Activated CD8-positive, alpha-beta memory T cell treated with anti-CD3 and anti-CD28 coated beads, Interleukin-2, amount 50 U/mL, for 48 hours (primary cell): ENCODE results near the gene GAGE12H.
"Not testable (repeated sequence)": the region's sequence is repeated elsewhere in the genome, so short reads cannot be mapped to it uniquely, and the experiment has no call there.

Experiments
- DNase-seq: peaks from one replicate; pipeline ENCODE4 v3.0.0-alpha.2; 2020

GAGE12H gene, protein sequence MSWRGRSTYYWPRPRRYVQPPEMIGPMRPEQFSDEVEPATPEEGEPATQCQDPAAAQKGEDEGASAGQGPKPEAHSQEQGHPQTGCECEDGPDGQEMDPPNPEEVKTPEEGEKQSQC

DNA sequence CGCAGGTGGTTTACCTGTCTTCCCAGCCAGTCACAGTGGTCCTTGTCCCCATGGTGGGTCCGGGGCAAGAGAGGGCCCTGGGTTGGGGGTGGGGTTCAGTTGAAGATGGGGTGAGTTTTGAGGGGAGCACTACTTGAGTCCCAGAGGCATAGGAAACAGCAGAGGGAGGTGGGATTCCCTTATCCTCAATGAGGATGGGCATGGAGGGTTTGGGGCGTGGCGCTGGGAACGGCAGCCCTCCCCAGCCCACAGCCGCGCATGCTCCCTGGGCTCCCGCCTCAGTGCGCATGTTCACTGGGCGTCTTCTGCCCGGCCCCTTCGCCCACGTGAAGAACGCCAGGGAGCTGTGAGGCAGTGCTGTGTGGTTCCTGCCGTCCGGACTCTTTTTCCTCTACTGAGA lies at the start of gene GAGE12H:
Gene GAGE12H, plus strand, starts transcription at position 301 of the 400 bp plus-strand sequence. CDS start 1,155 bp downstream, outside the sequence.
- not testable (repeated sequence) for DNase-seq

GRCh38 chrX:49531877-49532276 lies 47.9 kb upstream of the GAGE12H start, which contains the start of gene GAGE12C:
GAGE12C (plus strand) TSS chrX:49532177; CDS start chrX:49533332, 1,155 bp downstream.
- not testable (repeated sequence) for DNase-seq

- DNase-seq: not testable (repeated sequence)
These were observed 38.3 kb upstream of the GAGE12H start, which contains the start of gene GAGE12D for GRCh38 chrX:49541433-49541832. GAGE12D (plus strand) TSS chrX:49541733; CDS start chrX:49542888, 1,155 bp downstream.

DNA sequence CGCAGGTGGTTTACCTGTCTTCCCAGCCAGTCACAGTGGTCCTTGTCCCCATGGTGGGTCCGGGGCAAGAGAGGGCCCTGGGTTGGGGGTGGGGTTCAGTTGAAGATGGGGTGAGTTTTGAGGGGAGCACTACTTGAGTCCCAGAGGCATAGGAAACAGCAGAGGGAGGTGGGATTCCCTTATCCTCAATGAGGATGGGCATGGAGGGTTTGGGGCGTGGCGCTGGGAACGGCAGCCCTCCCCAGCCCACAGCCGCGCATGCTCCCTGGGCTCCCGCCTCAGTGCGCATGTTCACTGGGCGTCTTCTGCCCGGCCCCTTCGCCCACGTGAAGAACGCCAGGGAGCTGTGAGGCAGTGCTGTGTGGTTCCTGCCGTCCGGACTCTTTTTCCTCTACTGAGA lies 28.8 kb upstream of the GAGE12H start, which contains the start of gene GAGE12E:
Gene GAGE12E, plus strand, starts transcription at position 301 of the 400 bp plus-strand sequence. CDS start 1,155 bp downstream, outside the sequence.
- DNase-seq: not testable (repeated sequence)

GRCh38 chrX:49560542-49560941 lies 19.2 kb upstream of the GAGE12H start, which contains the start of gene GAGE12F:
GAGE12F (plus strand) TSS chrX:49560842; CDS start chrX:49561997, 1,155 bp downstream.
- DNase-seq: not testable (repeated sequence)

- not testable (repeated sequence) for DNase-seq
These were observed 11.0 kb upstream of the GAGE12H start for GRCh38 chrX:49568728-49569127.

DNA sequence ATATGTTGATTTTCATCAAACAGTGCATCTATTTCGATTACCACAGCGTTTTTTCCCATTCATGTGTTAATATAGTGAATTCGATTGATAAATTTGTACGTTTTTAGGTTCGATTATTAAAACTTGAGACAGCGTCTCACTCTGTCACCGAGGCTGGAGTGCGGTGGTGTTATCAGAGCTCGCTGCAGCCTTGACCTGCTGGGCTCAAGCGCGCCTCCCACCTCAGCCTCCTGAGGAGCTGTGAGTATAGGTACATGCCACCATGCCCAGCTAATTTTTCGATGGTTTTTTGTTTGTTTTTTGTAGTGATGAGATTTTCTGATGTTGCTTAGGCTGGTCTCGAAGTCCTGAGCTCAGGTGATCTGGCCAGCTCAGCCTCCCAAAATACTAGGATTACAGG lies 10.6 kb upstream of the GAGE12H start:
- DNase-seq: not testable (repeated sequence)

GRCh38 chrX:49570100-49570499 lies 9.6 kb upstream of the GAGE12H start, which contains the start of gene GAGE12G:
GAGE12G (plus strand) TSS chrX:49570400; CDS start chrX:49571555, 1,155 bp downstream.
- DNase-seq: not testable (repeated sequence)

GRCh38 chrX:49589196-49589595 lies 9.4 kb downstream of the GAGE12H start, which contains the start of gene GAGE2A:
GAGE2A (plus strand) TSS chrX:49589496; CDS start chrX:49590651, 1,155 bp downstream.
- not testable (repeated sequence) for DNase-seq

DNA sequence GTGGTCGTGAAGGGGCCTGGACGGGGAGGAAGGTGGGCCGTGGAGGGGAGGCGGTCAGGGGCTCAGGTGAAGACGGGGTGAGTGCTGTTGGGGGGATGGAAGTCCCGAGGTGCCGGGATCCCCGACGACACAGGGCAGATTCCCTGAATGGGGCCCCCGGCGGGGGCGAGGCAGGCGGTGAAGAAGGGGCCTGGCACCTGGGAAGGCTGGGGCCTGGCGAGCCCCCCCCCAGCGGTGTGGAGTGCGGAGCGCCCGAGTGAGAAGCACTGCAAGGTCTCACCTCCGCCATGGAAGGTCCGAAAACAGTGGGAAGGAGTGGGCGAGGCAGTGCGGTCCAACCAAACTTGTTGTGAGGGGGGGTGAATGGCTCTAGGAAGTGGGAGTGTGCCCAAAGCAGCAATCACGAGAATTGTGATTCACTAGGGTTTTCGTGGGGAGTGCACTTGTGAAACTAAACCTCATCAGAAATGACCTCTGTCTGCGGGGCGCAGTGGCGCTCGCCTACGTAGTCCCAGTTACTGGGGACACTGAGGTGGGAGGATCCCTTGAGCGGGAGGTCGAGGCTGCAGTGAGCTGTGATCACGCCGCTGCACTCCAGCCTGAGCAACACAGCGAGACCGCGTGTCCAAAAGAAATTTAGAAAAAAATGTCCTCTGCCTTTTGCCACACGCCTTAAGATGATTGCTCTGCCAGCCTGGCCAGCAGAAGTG lies 10.2 kb downstream of the GAGE12H start:
- DNase-seq: peak; percentile 50

GRCh38 chrX:49590488-49590887 lies 10.7 kb downstream of the GAGE12H start:
- not testable (repeated sequence) for DNase-seq

- not testable (repeated sequence) for DNase-seq
These were observed 19.0 kb downstream of the GAGE12H start, which contains the start of gene GAGE1 for GRCh38 chrX:49598720-49599119. GAGE1 (plus strand) TSS chrX:49599020; CDS start chrX:49600175, 1,155 bp downstream.

DNA sequence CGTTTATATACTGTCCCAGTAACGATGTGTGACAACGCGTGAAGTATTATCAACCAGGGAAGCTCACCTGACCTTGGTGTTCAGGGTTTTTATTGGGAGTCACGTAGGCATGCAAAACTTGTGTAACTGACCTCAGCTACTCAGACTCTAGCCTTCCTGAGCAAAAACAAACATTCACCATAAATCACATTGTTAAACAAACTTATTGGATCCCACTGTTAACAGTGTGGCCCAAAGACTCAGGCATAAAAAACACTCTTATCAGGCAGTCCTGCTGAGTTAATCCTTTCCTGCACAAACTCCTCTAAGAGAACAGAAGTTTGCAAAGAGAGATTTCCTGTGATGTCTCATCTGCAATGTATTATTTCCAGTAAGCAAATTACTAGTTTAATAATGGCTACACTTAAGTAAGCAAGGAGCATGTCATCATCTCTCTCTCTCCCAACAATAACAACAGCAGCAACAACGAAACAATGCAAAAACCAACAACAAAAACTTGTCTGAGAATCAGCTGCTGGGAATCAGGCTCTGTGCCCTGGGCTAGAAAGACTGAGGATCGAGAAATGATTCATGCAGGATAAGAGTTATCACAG lies 31.1 kb downstream of the GAGE12H start:
- no peak for DNase-seq

DNA sequence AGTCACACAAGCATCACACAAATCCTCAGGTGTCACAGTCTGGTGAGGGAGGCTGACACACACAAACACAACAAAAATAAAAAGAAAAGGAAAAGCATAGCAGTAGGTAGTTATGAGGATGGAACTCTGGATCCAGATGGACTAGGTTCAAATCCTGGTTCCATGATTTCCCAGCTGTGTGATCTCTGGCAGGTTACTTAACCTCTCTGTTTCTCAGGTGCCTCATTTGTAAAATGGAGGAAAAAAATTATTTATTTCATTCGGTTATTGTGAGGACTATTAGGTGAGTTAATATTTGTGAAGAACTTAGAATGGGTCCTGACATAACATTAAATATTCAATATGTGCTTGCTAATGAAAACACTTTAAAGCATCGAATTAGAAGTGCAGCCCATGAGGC lies 38.8 kb downstream of the GAGE12H start:
- DNase-seq: no peak

DNA sequence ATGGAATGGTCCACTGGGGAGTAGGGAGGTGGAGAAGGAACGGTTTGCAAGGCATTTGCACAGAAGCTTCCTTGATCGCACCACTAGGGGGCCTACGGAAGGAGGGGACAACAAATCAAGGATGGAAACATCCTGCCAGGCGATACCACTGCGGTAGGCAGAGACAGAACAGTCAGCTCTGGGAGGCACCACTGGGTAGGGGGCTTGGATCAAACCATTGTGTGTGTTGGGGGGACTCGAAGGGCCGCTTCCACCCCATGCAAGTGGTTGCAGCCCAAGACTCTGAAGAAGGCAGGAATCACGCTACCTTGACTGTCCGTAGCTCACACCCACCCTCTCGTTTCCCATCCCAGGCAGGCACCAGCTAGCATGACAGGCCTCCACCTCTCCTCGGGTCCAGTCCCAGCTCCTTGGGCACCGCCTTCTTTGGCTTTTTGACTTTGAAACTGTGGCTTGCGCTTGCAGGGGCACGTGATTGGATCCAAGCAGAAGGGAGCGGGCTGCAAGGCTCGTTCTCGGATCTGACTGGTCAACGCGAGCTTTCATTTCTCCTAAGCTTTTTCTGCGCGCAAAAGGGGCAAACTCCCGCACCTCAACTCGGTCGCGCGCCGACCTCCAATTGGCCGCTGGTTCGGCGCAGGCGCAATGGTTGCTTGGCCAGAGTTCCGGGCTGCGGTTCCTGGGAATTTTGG lies 47.5 kb downstream of the GAGE12H start:
- no peak for DNase-seq
